ENCODE data around the gene FAM174B. TPM values are rescaled to one million over a fixed set of nuclear protein-coding genes. Genes with fewer than 3 reads are reported as not detected.

The FAM174B gene
- total RNA-seq, 1 experiment from 2014 or later = 0.48 TPM

DNA sequence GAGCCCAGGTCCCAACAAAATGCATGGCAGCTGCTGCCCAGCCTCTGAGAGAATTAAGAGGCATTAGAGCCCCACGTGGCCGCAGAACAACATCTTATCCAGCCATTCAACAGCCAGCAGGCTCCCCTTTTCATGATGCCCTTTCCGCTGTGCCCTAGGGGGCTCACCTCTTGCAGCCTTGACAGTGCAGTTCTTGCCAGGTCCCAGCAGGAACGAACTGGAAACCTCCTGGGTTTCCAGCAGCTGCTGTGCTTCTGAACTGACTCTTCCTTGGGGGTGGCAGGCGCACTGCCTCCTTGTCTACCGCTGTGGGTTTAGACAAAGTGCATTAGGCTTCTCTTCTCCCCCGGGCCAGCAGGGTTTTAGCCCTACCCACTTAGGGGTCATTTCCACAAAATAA, 85.2 kb downstream of the FAM174B start:
- no peak for DNase-seq (ENCODE audit: low read depth)

DNA sequence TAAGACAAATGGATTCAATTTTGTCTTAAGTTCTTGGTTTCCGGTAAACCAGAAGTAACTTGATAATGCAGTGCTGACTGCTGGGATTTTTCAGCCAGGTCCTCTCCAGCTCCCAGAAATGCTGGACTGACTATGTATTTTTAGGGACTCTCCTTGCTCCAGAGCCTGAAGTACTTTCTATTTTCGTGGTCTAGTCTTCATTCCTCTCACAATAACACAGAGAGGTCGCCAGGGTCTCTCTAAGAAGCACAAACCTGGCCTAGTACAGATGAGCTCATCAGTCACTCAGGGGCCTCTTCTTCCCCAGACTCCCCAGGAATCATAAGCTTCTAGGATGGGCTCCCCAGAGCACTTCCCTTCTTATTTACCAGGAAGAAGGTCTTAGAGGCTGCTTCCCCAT, 85.8 kb downstream of the FAM174B start:
- DNase-seq (ENCODE audit: low read depth) = no peak

Other genes with a start within 250 kb of the FAM174B start
- gene CHD2, start 244.5 kb upstream of the FAM174B start, total RNA-seq (2014; rRNA removed; shearing (Covaris generic)) = 37.5 TPM in 2 replicates